ENCODE measurements around the gene GHRH. TPM values are rescaled to one million over a fixed set of nuclear protein-coding genes. Genes with fewer than 3 reads are reported as not detected.

Gene GHRH
- total RNA-seq, 1 donor from 2014 or later, result not detected

- no peak overlapping the region for H3K27ac Mint-ChIP-seq (ENCODE audit: unreplicated experiment)
- no peak for DNase-seq (ENCODE audit: extremely low spot score, unreplicated experiment)
- TF ChIP-seq CTCF (IDR thresholded peaks at IDR 0.05), result no peak
- H3K4me3 Mint-ChIP-seq (ENCODE audit: unreplicated experiment), result no peak overlapping the region
- H3K9me3 Mint-ChIP-seq (ENCODE audit: unreplicated experiment), result peaks cover 5% of the 10 kb centered on the region
- peaks cover 51% of the 10 kb centered on the region for H3K27me3 Mint-ChIP-seq (ENCODE audit: unreplicated experiment)
- no peaks in the 10 kb centered on the region for H3K36me3 Mint-ChIP-seq (ENCODE audit: unreplicated experiment)
- H3K4me1 Mint-ChIP-seq (ENCODE audit: unreplicated experiment), result no peaks in the 10 kb centered on the region
Measured at GRCh38 chr20:37257530-37257929, 4.1 kb downstream of the GHRH start.

GRCh38 chr20:37256286-37256685 lies 5.3 kb downstream of the GHRH start:
- TF ChIP-seq CTCF (IDR thresholded peaks at IDR 0.05), result no peak
- Mint-ChIP-seq H3K27ac (ENCODE audit: unreplicated experiment) (no peak overlapping the region), H3K9me3 (ENCODE audit: unreplicated experiment) (peaks cover 5% of the 10 kb centered on the region), H3K4me3 (ENCODE audit: unreplicated experiment) (no peak overlapping the region), H3K27me3 (ENCODE audit: unreplicated experiment) (peaks cover 40% of the 10 kb centered on the region), H3K36me3 (ENCODE audit: unreplicated experiment) (no peaks in the 10 kb centered on the region), H3K4me1 (ENCODE audit: unreplicated experiment) (no peaks in the 10 kb centered on the region)
- DNase-seq (ENCODE audit: extremely low spot score, unreplicated experiment), result no peak

- Mint-ChIP-seq H3K4me3 (ENCODE audit: unreplicated experiment) (no peak overlapping the region), H3K27ac (ENCODE audit: unreplicated experiment) (no peak overlapping the region), H3K9me3 (ENCODE audit: unreplicated experiment) (peaks cover 5% of the 10 kb centered on the region), H3K27me3 (ENCODE audit: unreplicated experiment) (peaks cover 22% of the 10 kb centered on the region), H3K4me1 (ENCODE audit: unreplicated experiment) (no peaks in the 10 kb centered on the region), H3K36me3 (ENCODE audit: unreplicated experiment) (no peaks in the 10 kb centered on the region)
- no peak for TF ChIP-seq CTCF (IDR thresholded peaks at IDR 0.05)
- DNase-seq (ENCODE audit: extremely low spot score, unreplicated experiment), result no peak
Measured at GRCh38 chr20:37254114-37254878, 7.3 kb downstream of the GHRH start.

- Mint-ChIP-seq H3K27me3 (ENCODE audit: unreplicated experiment) (peaks cover 13% of the 10 kb centered on the region), H3K4me1 (ENCODE audit: unreplicated experiment) (no peaks in the 10 kb centered on the region), H3K9me3 (ENCODE audit: unreplicated experiment) (peaks cover 5% of the 10 kb centered on the region), H3K4me3 (ENCODE audit: unreplicated experiment) (no peak overlapping the region), H3K27ac (ENCODE audit: unreplicated experiment) (no peak overlapping the region), H3K36me3 (ENCODE audit: unreplicated experiment) (peaks cover 2% of the 10 kb centered on the region)
- no peak for TF ChIP-seq CTCF (IDR thresholded peaks at IDR 0.05)
- DNase-seq (ENCODE audit: extremely low spot score, unreplicated experiment), result no peak
Measured at GRCh38 chr20:37253087-37253486, 8.5 kb downstream of the GHRH start.

- H3K4me1 Mint-ChIP-seq (ENCODE audit: unreplicated experiment), result no peaks in the 10 kb centered on the region
- peaks cover 5% of the 10 kb centered on the region for H3K9me3 Mint-ChIP-seq (ENCODE audit: unreplicated experiment)
- H3K4me3 Mint-ChIP-seq (ENCODE audit: unreplicated experiment), result no peak overlapping the region
- H3K36me3 Mint-ChIP-seq (ENCODE audit: unreplicated experiment), result peaks cover 2% of the 10 kb centered on the region
- H3K27me3 Mint-ChIP-seq (ENCODE audit: unreplicated experiment), result peaks cover 8% of the 10 kb centered on the region
- H3K27ac Mint-ChIP-seq (ENCODE audit: unreplicated experiment), result no peak overlapping the region
- DNase-seq (ENCODE audit: extremely low spot score, unreplicated experiment), result no peak
- no peak for TF ChIP-seq CTCF (IDR thresholded peaks at IDR 0.05)
Measured at GRCh38 chr20:37251825-37252477, 9.7 kb downstream of the GHRH start.

Measured in osteocyte (in vitro differentiated cells).